Astrocyte (in vitro differentiated cells and primary cell): ENCODE data around the gene IDI1. TPM values are rescaled to one million over a fixed set of nuclear protein-coding genes. Genes with fewer than 3 reads are reported as not detected.

Experiments
- DNase-seq: peaks from one replicate; pipeline ENCODE4 v3.0.0-alpha.2; 2010; ENCODE audit warnings: low read depth
- FAIRE-seq: peaks from 2 replicates; lab custom pipeline; 2011; peaks lifted over from hg19 to GRCh38; lab: Jason Lieb, UNC
- H2AFZ ChIP-seq: 2 replicates; pipeline ENCODE4 v1.6.0; 2012; ENCODE audit warnings: low read depth, low read length, inconsistent platforms
- H3K27ac ChIP-seq: 2 replicates; pipeline ENCODE4 v1.5.1; 2011; ENCODE audit warnings: low read depth, low read length, inconsistent platforms
- H3K27me3 ChIP-seq: 2 replicates; pipeline ENCODE4 v1.6.0; 2011; ENCODE audit warnings: low read length, inconsistent platforms; ENCODE audit not compliant: insufficient read depth
- H3K36me3 ChIP-seq: 2 replicates; pipeline ENCODE4 v1.5.1; 2011; ENCODE audit warnings: low read length, inconsistent platforms; ENCODE audit not compliant: insufficient read depth
- H3K4me1 ChIP-seq: 2 replicates; pipeline ENCODE4 v1.5.1; 2011; ENCODE audit warnings: low read length, inconsistent platforms; ENCODE audit not compliant: insufficient read depth
- H3K4me2 ChIP-seq: 2 replicates; pipeline ENCODE4 v1.6.0; 2012; ENCODE audit warnings: low read length, inconsistent platforms
- H3K4me3 ChIP-seq: 2 replicates; pipeline ENCODE4 v1.5.1; 2011; ENCODE audit warnings: low read depth, mild to moderate bottlenecking, low read length, inconsistent platforms; ENCODE audit not compliant: insufficient read depth
- H3K79me2 ChIP-seq: 2 replicates; pipeline ENCODE4 v1.6.0; 2012; ENCODE audit warnings: mild to moderate bottlenecking, low read length, inconsistent platforms; ENCODE audit not compliant: insufficient read depth
- H3K9ac ChIP-seq: 2 replicates; pipeline ENCODE4 v1.6.0; 2012; ENCODE audit warnings: mild to moderate bottlenecking, low read length, inconsistent platforms
- H3K9me3 ChIP-seq: 2 replicates; pipeline ENCODE4 v1.5.1; 2012; ENCODE audit warnings: low read depth, mild to moderate bottlenecking, low read length, inconsistent platforms; ENCODE audit not compliant: insufficient read depth
- H4K20me1 ChIP-seq: 2 replicates; pipeline ENCODE4 v1.6.0; 2012; ENCODE audit warnings: low read length, inconsistent platforms; ENCODE audit not compliant: insufficient read depth
- H3K27ac Mint-ChIP-seq: one replicate; pipeline ENCODE4 v1.8.0; 2021; ENCODE audit warnings: mild to moderate bottlenecking, mixed read lengths; ENCODE audit not compliant: unreplicated experiment
- H3K27me3 Mint-ChIP-seq: one replicate; pipeline ENCODE4 v1.8.0; 2021; ENCODE audit warnings: low read depth, mixed read lengths; ENCODE audit not compliant: unreplicated experiment
- H3K36me3 Mint-ChIP-seq: one replicate; pipeline ENCODE4 v1.8.0; 2021; ENCODE audit warnings: low read depth, mixed read lengths; ENCODE audit not compliant: unreplicated experiment
- H3K4me1 Mint-ChIP-seq: one replicate; pipeline ENCODE4 v1.8.0; 2021; ENCODE audit warnings: low read depth, mixed read lengths; ENCODE audit not compliant: unreplicated experiment
- H3K4me3 Mint-ChIP-seq: one replicate; pipeline ENCODE4 v1.8.0; 2021; ENCODE audit warnings: mild to moderate bottlenecking, moderate library complexity, mixed read lengths; ENCODE audit not compliant: unreplicated experiment
- H3K9me3 Mint-ChIP-seq: one replicate; pipeline ENCODE4 v1.8.0; 2021; ENCODE audit warnings: mild to moderate bottlenecking, mixed read lengths; ENCODE audit not compliant: unreplicated experiment
- CTCF ChIP-seq: IDR thresholded peaks from 2 replicates; pipeline ENCODE4 v1.5.1; 2011; ENCODE audit warnings: low read depth, mild to moderate bottlenecking, inconsistent platforms, low read length, moderate library complexity; ENCODE audit not compliant: insufficient read depth
- EZH2 ChIP-seq: IDR thresholded peaks from 2 replicates; pipeline ENCODE4 v1.6.1; 2012; ENCODE audit warnings: mild to moderate bottlenecking, low read length, inconsistent platforms; ENCODE audit not compliant: insufficient read depth
- total RNA-seq: library from RNA; stranded (reverse); gene quantifications from 2 replicates; pipeline ENCODE4 v1.2.1, GENCODE V29; 2021

IDI1 gene
- total RNA-seq, 1 donor from 2014 or later = 63.2 TPM

DNA sequence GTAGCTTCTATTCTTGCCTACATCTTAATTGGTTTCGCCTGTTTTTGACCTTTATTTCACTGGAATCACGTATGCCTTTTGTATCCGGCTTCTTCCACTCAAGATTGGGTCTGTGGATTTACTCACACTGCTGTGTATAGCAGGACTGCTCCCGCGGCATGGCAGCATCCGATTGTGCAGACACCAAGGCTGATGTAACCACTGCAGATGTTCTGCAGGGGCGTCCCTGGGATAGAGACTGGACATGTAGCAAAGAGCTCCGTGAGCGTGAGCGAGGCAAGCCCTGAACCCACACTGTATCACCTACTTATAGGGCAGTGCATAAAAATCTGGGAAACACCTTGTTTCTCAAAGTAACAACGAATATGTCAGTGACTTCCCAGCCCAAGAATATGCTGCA lies 11.8 kb downstream of the IDI1 start:
- Histone ChIP-seq H3K79me2 (no peaks in the 10 kb centered on the region), H3K4me3 (no peak overlapping the region), H3K27me3 (no peaks in the 10 kb centered on the region), H3K9ac (no peak overlapping the region), H2AFZ (no peak overlapping the region), H3K36me3 (peaks cover 25% of the 10 kb centered on the region), H3K9me3 (no peaks in the 10 kb centered on the region), H3K4me1 (no peaks in the 10 kb centered on the region), H3K27ac (no peak overlapping the region), H3K4me2 (no peak overlapping the region), H4K20me1 (peaks cover 16% of the 10 kb centered on the region)
- H3K27me3 Mint-ChIP-seq = no peaks in the 10 kb centered on the region
- H3K4me1 Mint-ChIP-seq = peaks cover 4% of the 10 kb centered on the region
- no peak for TF ChIP-seq EZH2
- no peak for TF ChIP-seq CTCF
- no peaks in the 10 kb centered on the region for H3K9me3 Mint-ChIP-seq
- H3K27ac Mint-ChIP-seq = peak overlapping the region; percentile 63
- no peak overlapping the region for H3K4me3 Mint-ChIP-seq
- DNase-seq (no peak), FAIRE-seq (no peak)
- peaks cover 6% of the 10 kb centered on the region for H3K36me3 Mint-ChIP-seq

- TF ChIP-seq EZH2 (no peak), CTCF (no peak)
- FAIRE-seq = no peak
- Mint-ChIP-seq H3K27me3 (no peaks in the 10 kb centered on the region), H3K36me3 (peaks cover 6% of the 10 kb centered on the region), H3K4me3 (no peak overlapping the region), H3K9me3 (no peaks in the 10 kb centered on the region), H3K4me1 (peaks cover 4% of the 10 kb centered on the region), H3K27ac (no peak overlapping the region)
- Histone ChIP-seq H3K36me3 (peaks cover 24% of the 10 kb centered on the region), H3K27ac (peak overlapping the region; percentile 0), H3K79me2 (no peaks in the 10 kb centered on the region), H3K27me3 (no peaks in the 10 kb centered on the region), H3K4me2 (no peak overlapping the region), H3K9ac (no peak overlapping the region), H4K20me1 (peaks cover 15% of the 10 kb centered on the region), H3K9me3 (no peaks in the 10 kb centered on the region), H3K4me1 (no peaks in the 10 kb centered on the region), H2AFZ (no peak overlapping the region), H3K4me3 (no peak overlapping the region)
- DNase-seq = peak; percentile 88
Measured at GRCh38 chr10:1036341-1036791, 12.6 kb downstream of the IDI1 start.

DNA sequence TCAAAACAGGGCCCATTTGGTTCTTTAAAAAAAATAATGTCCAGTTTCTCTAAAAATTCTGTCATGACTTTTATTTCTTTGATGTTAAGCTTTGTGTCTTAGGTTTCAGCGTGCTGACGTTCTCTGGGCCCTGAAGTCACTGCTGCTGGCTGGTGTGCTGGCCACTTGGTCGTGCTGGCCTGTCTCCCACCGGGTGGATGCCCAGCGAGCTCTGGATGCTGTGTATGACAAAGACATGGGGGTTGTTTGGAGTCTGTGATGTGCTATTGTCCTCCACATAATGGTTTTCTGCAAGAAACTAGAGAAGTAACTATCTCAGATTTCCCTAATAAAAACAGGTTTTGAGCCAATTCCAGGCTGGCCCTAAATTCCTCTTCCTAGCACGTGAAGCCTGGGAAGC lies 13.7 kb downstream of the IDI1 start:
- Histone ChIP-seq H3K4me1 (no peaks in the 10 kb centered on the region), H3K27ac (no peak overlapping the region), H3K4me2 (no peak overlapping the region), H2AFZ (no peak overlapping the region), H3K27me3 (no peaks in the 10 kb centered on the region), H3K4me3 (no peak overlapping the region), H4K20me1 (peaks cover 5% of the 10 kb centered on the region), H3K36me3 (peaks cover 13% of the 10 kb centered on the region), H3K9ac (no peak overlapping the region), H3K9me3 (no peaks in the 10 kb centered on the region), H3K79me2 (no peaks in the 10 kb centered on the region)
- TF ChIP-seq EZH2 (no peak), CTCF (no peak)
- DNase-seq = no peak
- Mint-ChIP-seq H3K4me3 (no peak overlapping the region), H3K9me3 (no peaks in the 10 kb centered on the region), H3K27me3 (no peaks in the 10 kb centered on the region), H3K27ac (no peak overlapping the region), H3K4me1 (peaks cover 4% of the 10 kb centered on the region), H3K36me3 (peaks cover 6% of the 10 kb centered on the region)
- no peak for FAIRE-seq
